ENCODE data around the gene HERPUD1.

The HERPUD1 gene

GRCh38 chr16:56896244-56896643 is 35.7 kb upstream of the HERPUD1 start:
- H3K4me1 Mint-ChIP-seq (ENCODE audit: low read depth): peaks cover 16% of the 10 kb centered on the region
- intact Hi-C loops (cut with micrococcal nuclease): no loop called here
- H3K36me3 Mint-ChIP-seq (ENCODE audit: low read depth): no peaks in the 10 kb centered on the region
- peaks cover 56% of the 10 kb centered on the region for H3K27me3 Mint-ChIP-seq
- H3K4me3 Mint-ChIP-seq: no peak overlapping the region
- no peaks in the 10 kb centered on the region for H3K9me3 Mint-ChIP-seq
- H3K27ac Mint-ChIP-seq: no peak overlapping the region

- no peak overlapping the region for H3K27ac Mint-ChIP-seq
- peaks cover 16% of the 10 kb centered on the region for H3K4me1 Mint-ChIP-seq (ENCODE audit: low read depth)
Measured at GRCh38 chr16:56897026-56897799, 34.7 kb upstream of the HERPUD1 start.

GRCh38 chr16:56898847-56899246 is 33.1 kb upstream of the HERPUD1 start:
- intact Hi-C loops (cut with micrococcal nuclease): no loop called here
- peaks cover 16% of the 10 kb centered on the region for H3K4me1 Mint-ChIP-seq (ENCODE audit: low read depth)
- peaks cover 61% of the 10 kb centered on the region for H3K27me3 Mint-ChIP-seq
- H3K4me3 Mint-ChIP-seq: no peak overlapping the region
- no peak overlapping the region for H3K27ac Mint-ChIP-seq
- no peaks in the 10 kb centered on the region for H3K36me3 Mint-ChIP-seq (ENCODE audit: low read depth)
- no peaks in the 10 kb centered on the region for H3K9me3 Mint-ChIP-seq

More at GRCh38 chr16:56897026-56897799, 34.7 kb upstream of the HERPUD1 start:
- Mint-ChIP-seq H3K36me3 (ENCODE audit: low read depth) (no peaks in the 10 kb centered on the region), H3K4me3 (no peak overlapping the region), H3K27me3 (peaks cover 56% of the 10 kb centered on the region), H3K9me3 (no peaks in the 10 kb centered on the region)
- intact Hi-C loops (cut with micrococcal nuclease): no loop called here

- H3K27ac Mint-ChIP-seq: no peak overlapping the region
- no peaks in the 10 kb centered on the region for H3K36me3 Mint-ChIP-seq (ENCODE audit: low read depth)
- H3K4me3 Mint-ChIP-seq: no peak overlapping the region
- intact Hi-C loops (cut with micrococcal nuclease): no loop called here
- H3K4me1 Mint-ChIP-seq (ENCODE audit: low read depth): peaks cover 10% of the 10 kb centered on the region
- peaks cover 48% of the 10 kb centered on the region for H3K27me3 Mint-ChIP-seq
- H3K9me3 Mint-ChIP-seq: no peaks in the 10 kb centered on the region
Measured at GRCh38 chr16:56903866-56904265, 28.1 kb upstream of the HERPUD1 start.

- H3K9me3 Mint-ChIP-seq: no peaks in the 10 kb centered on the region
- intact Hi-C loops (cut with micrococcal nuclease): no loop called here
Measured at GRCh38 chr16:56907401-56907800, 24.5 kb upstream of the HERPUD1 start.

GRCh38 chr16:56909527-56909979 is 22.4 kb upstream of the HERPUD1 start:
- peak overlapping the region; percentile 63 for H3K27ac Mint-ChIP-seq
- H3K4me1 Mint-ChIP-seq (ENCODE audit: low read depth): peaks cover 46% of the 10 kb centered on the region

More at GRCh38 chr16:56907401-56907800, 24.5 kb upstream of the HERPUD1 start:
- Mint-ChIP-seq H3K4me3 (no peak overlapping the region), H3K27me3 (peaks cover 20% of the 10 kb centered on the region), H3K27ac (no peak overlapping the region), H3K4me1 (ENCODE audit: low read depth) (peaks cover 36% of the 10 kb centered on the region), H3K36me3 (ENCODE audit: low read depth) (no peaks in the 10 kb centered on the region)

GRCh38 chr16:56910112-56910511 is 21.8 kb upstream of the HERPUD1 start:
- Mint-ChIP-seq H3K27me3 (peaks cover 27% of the 10 kb centered on the region), H3K4me1 (ENCODE audit: low read depth) (peaks cover 46% of the 10 kb centered on the region), H3K9me3 (no peaks in the 10 kb centered on the region), H3K4me3 (no peak overlapping the region), H3K36me3 (ENCODE audit: low read depth) (no peaks in the 10 kb centered on the region), H3K27ac (peak overlapping the region; percentile 84)
- intact Hi-C loops (cut with micrococcal nuclease): loop anchor here (5.0 kb wide), 1 partner anchor 38 kb away; no protein-coding TSS in a partner anchor

More at GRCh38 chr16:56909527-56909979, 22.4 kb upstream of the HERPUD1 start:
- Mint-ChIP-seq H3K27me3 (peaks cover 24% of the 10 kb centered on the region), H3K4me3 (no peak overlapping the region), H3K9me3 (no peaks in the 10 kb centered on the region), H3K36me3 (ENCODE audit: low read depth) (no peaks in the 10 kb centered on the region)
- intact Hi-C loops (cut with micrococcal nuclease): no loop called here

- no peaks in the 10 kb centered on the region for H3K9me3 Mint-ChIP-seq
- H3K4me1 Mint-ChIP-seq (ENCODE audit: low read depth): peaks cover 48% of the 10 kb centered on the region
- H3K36me3 Mint-ChIP-seq (ENCODE audit: low read depth): no peaks in the 10 kb centered on the region
- peak overlapping the region; percentile 84 for H3K27ac Mint-ChIP-seq
- H3K4me3 Mint-ChIP-seq: no peak overlapping the region
- H3K27me3 Mint-ChIP-seq: peaks cover 26% of the 10 kb centered on the region
- intact Hi-C loops (cut with micrococcal nuclease): loop anchor here (1.0 to 5.0 kb wide), 2 partner anchors 21 to 39 kb away; partner anchors contain the start of gene HERPUD1
Measured at GRCh38 chr16:56910654-56911539, 21.0 kb upstream of the HERPUD1 start.

GRCh38 chr16:56911771-56912571 is 20.0 kb upstream of the HERPUD1 start:
- H3K4me1 Mint-ChIP-seq (ENCODE audit: low read depth): peaks cover 59% of the 10 kb centered on the region
- peaks cover 23% of the 10 kb centered on the region for H3K27me3 Mint-ChIP-seq
- no peaks in the 10 kb centered on the region for H3K36me3 Mint-ChIP-seq (ENCODE audit: low read depth)
- peak overlapping the region; percentile 15 for H3K4me3 Mint-ChIP-seq
- intact Hi-C loops (cut with micrococcal nuclease): loop anchor here (1.0 to 5.0 kb wide), 2 partner anchors 20 to 40 kb away; partner anchors contain the start of gene HERPUD1
- H3K27ac Mint-ChIP-seq: peak overlapping the region; percentile 84
- H3K9me3 Mint-ChIP-seq: no peaks in the 10 kb centered on the region

- Mint-ChIP-seq H3K36me3 (ENCODE audit: low read depth) (no peaks in the 10 kb centered on the region), H3K9me3 (no peaks in the 10 kb centered on the region), H3K27me3 (peaks cover 29% of the 10 kb centered on the region), H3K4me1 (ENCODE audit: low read depth) (peaks cover 68% of the 10 kb centered on the region), H3K27ac (peak overlapping the region; percentile 84), H3K4me3 (peak overlapping the region; percentile 42)
- intact Hi-C loops (cut with micrococcal nuclease): loop anchor here (5.0 kb wide), 1 partner anchor 41 kb away; no protein-coding TSS in a partner anchor
Measured at GRCh38 chr16:56912746-56913708, 18.9 kb upstream of the HERPUD1 start.

- Mint-ChIP-seq H3K9me3 (no peaks in the 10 kb centered on the region), H3K4me1 (ENCODE audit: low read depth) (peaks cover 71% of the 10 kb centered on the region), H3K4me3 (no peak overlapping the region), H3K27me3 (peaks cover 43% of the 10 kb centered on the region), H3K27ac (peak overlapping the region; percentile 10), H3K36me3 (ENCODE audit: low read depth) (no peaks in the 10 kb centered on the region)
- intact Hi-C loops (cut with micrococcal nuclease): loop anchor here (5.0 kb wide), 1 partner anchor 43 kb away; no protein-coding TSS in a partner anchor
Measured at GRCh38 chr16:56914896-56915295, 17.0 kb upstream of the HERPUD1 start.

- intact Hi-C loops (cut with micrococcal nuclease): no loop called here
- Mint-ChIP-seq H3K4me1 (ENCODE audit: low read depth) (peaks cover 71% of the 10 kb centered on the region), H3K36me3 (ENCODE audit: low read depth) (no peaks in the 10 kb centered on the region), H3K27me3 (peaks cover 49% of the 10 kb centered on the region), H3K27ac (no peak overlapping the region), H3K9me3 (no peaks in the 10 kb centered on the region), H3K4me3 (no peak overlapping the region)
Measured at GRCh38 chr16:56915336-56916119, 16.4 kb upstream of the HERPUD1 start.
